HCEC 1CT (cell line): ENCODE data around the gene MMP3.

Source experiments
- DNase-seq: peaks from one replicate; pipeline ENCODE4 v3.0.0-alpha.2; 2017

The MMP3 gene

GRCh38 chr11:102788334-102788995 lies 54.9 kb downstream of the MMP3 start:
- no peak for DNase-seq
